Activated naive CD4-positive, alpha-beta T cell treated with anti-CD3 and anti-CD28 coated beads, Interleukin-2, amount 50 U/mL, for 16 hours (primary cell): Measurements from ENCODE around the gene HERPUD2.
A peak's percentile ranks its signal among the peaks of the same experiment; 100 is the strongest.
"Not testable (repeated sequence)": the region's sequence is repeated elsewhere in the genome, so short reads cannot be mapped to it uniquely, and the experiment has no call there.

Source experiments
- DNase-seq: peaks from one replicate; pipeline ENCODE4 v3.0.0-alpha.2; 2020

The HERPUD2 gene

DNA sequence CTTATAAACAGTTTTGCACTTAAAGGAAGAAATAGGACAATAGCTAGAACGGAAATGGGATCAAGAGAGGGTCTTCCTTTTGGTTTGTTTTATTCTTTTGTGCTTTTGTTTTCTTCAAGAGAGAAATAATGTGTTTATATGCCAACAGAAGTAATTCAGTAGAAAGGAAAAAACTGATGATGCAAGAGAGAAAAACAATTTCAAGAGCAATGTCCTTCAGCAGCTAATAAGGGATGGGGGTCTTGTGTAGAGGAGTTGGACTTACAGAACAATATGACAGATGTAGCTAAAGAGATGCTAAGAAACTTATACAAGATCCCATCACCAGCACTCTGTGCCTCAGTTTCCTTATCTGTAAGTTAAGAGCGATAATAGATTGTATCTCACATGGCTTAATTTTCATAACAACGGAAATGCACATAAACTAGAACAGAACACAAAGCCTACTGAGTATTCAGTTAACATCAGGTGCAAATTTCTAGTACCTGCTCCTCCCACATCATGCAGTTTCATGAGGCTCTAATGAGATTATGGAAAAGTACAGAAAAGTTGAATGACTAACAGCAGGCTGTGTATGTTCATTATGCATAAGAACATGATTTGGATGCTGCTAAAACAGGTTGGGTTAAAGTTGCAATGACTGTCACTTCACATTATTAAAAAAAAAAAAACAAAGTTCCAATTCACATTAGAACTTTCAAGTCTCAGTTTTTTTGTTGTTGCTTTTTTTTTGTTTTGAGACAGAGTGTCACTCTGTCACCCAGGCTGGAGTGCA, 17.2 kb downstream of the HERPUD2 start:
- DNase-seq = no peak

DNA sequence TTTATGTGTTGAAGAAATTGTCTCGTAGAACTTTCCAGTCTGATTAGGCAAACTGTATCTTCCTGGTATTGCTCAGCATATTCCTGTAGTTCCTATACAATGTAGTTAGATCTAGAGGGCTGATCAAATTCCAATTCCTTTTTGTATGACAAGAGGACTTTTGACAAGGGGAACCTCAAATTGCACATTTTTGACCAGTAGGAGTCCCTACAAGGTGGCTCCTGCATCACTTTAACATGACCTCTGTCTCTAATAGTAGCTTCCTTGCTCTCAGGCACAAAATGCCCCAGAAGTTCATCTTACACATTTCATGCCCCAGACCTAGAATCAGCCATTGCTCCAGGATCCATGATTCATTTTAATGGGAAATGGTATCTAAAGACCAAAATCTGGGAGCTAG, 18.7 kb downstream of the HERPUD2 start:
- DNase-seq = no peak

DNA sequence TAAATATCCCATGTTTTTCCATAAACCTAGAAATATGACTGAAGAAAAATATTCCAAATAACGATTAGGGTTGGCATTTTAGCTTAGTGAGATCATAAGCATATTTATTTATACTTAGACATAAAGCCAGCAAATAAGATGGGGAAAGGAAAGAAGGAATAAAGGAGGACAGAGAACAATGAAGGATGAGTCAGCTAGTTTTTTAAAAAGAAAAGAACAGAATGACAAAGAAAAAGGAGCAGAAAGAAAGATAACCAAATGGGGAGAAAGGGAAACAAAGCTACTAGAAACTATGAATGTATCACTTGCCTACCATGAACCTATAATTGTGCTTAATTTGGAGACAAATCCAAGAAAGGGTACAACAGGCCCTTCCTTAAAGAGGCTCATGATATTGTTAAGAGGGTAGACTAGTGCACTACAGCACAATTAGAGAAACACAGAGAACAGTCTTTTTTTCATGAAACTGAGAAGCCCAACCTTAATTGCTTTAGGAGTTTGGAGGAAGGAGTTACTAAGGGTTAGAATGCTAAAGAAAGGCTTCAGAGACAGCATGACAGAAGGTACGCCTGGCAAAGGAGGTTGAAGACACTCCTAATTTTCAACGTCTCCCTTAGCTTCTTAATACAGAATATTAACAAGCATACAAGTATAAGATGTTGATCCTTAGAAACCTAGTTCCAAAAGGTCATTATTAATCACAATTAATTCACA, 23.9 kb downstream of the HERPUD2 start:
- no peak for DNase-seq

DNA sequence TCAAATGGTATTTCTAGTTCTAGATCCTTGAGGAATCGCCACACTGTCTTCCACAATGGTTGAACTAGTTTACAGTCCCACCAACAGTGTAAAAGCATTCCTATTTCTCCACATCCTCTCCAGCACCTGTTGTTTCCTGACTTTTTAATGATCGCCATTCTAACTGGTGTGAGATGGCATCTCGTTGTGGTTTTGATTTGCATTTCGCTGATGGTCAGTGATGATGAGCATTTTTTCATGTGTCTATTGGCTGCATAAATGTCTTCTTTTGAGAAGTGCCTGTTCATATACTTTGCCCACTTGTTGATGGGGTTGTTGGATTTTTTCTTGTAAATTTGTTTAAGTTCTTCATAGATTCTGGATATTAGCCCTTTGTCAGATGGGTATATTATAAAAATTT, 34.5 kb downstream of the HERPUD2 start:
- DNase-seq = not testable (repeated sequence)

DNA sequence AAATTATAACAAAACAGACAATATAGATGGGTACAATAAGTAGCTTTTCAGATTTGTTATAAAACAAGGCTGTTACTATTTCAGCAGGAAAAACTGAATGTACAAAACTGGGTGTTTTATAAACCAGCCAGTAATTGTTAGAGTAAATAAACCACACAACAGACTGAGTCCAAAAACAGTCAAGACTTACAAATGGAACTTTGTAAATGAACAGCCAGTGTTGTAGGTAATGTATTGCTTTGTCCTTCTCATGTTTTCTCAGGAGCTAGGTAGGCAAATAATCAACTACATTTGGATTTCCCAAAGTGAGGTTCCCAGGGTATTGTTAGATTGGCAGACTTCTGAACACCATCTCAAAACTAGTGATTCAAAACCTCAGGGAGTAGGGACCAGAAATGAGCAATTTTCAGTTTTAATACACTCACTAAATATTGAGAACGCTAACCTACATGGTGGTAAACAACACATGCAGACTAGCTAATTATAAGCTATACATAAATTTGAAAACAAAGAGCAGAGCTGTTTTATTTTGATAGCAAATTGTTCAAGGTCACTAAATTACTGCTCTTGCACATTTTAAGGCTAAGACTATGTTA, 36.2 kb downstream of the HERPUD2 start:
- DNase-seq = no peak

DNA sequence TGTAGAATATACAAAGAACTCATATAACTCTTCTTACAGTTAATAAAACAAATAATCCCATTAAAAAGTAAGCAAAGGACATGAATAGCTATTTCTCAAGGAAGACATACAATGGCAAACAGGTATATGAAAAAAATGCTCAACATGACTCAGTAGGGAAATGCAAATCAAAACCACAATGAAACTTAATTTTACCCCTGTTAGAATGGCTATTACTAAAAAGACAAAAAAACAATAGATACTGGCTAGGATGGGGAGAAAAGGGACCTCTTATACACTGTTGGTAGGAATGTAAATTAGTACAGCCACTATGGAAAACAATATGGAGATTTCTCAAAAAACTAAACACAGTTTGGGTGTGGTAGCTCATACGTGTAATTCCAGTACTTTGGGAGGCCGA, 37.8 kb downstream of the HERPUD2 start:
- DNase-seq = no peak

DNA sequence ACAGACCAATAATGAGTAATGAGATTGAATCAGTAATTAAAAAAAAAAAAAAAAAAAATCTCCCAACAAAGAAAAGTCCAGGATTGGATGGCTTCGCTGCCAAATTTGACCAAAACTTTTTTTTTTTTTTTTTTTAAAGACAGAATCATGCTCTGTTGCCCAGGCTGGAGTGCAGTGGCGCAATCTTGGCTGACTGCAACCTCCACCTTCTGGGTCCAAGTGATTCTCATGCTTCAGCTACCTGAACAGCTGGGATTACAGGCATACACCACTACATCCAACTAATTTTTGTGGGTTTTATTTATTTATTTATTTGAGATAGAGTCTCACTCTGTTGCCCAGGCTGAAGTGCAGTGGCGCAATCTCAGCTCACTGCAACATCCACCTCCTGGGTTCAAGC, 40.4 kb downstream of the HERPUD2 start:
- not testable (repeated sequence) for DNase-seq

DNA sequence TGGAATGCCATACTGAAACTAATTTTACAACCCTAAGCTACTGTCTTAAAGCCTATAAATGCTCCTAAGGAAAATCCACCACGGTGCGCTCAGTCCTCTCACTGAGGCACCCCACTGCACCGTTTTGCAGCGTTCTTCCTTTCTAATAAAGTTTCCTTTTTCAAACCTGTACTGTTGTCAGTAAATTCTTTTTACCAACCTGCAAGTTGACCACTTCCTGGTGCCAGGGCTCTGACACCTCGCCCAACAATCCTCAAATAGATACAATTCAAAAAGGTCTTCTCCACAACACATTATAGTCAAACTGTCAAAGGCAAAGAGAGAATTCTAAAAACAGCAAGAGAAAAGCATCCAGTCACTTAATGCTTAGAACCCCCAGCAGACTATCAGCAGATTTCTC, 42.8 kb downstream of the HERPUD2 start:
- DNase-seq = no peak

DNA sequence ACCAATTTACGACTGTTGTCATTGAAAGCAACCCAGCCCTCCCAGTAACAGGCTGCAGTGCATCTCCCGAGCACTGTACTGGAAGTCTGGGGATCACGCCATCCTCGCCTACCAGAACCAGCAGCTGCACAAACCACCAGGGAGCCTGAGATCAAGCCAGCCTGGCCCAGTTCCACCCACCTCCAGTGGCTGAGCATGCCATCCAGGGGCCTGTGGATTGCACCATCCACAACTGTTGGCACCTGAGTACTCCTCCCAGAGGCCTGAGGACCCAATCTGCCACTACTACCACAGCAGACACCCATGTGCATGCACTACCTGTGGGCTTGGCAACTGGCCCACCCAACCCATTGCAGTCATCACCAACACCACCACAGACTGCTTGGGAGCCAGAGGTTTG, 44.2 kb downstream of the HERPUD2 start:
- no peak for DNase-seq

DNA sequence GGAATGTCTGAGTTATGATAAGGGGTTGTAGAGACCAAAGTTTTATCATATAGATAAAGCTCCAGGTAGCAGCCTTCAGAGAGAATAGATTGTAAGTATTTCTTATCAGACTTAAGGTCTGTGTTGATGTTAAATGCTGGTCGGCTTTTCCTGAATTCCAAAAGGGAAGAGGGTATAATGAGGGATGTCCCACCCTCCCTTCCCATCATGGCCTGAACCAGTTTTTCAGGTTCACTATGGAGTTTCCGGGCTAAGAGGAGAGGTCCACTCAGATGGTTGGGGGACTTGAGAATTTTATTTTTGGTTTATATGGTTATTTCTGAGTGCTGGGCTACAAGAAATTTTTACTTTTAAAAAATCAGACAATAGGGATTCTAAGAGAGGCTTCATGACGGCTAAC, 45.2 kb downstream of the HERPUD2 start:
- no peak for DNase-seq

DNA sequence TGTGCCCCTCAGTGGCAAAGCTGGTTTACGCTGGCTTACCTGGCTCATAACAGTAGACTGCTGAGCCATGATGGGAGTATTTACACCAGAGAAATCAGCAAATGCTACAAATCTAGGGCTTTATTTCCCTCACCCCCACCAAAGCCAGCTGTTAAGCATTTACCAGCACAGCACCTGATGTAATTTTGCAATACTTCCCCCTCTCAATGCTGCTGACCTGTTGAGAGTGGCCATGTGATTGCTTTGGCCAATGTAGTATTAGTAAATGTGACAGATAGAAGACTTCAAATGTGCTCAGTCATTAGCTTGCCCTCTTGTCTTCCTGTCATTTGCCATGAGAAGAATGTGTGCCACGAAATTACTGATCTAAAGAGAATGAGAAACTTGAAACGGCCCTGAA, 46.6 kb downstream of the HERPUD2 start:
- no peak for DNase-seq

DNA sequence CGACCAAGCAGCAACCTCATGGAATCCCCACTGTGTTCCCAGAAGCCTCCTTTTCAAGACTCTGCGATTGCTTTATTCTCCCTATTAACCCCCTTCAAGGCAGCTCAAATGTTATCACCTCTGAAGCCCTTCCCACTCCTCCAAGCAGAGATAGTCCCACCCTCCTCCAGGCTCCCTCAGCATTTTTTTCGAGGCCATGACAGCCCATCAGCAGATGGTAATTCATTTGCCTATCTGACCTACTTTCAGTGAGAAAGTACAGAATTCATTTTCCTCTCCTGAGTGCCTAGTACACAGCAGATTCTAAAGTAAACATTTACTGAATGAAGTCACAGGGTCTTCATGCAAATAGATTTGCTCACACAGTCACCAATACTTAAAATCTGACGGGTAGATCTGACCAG, 47.8 kb downstream of the HERPUD2 start:
- no peak for DNase-seq

DNA sequence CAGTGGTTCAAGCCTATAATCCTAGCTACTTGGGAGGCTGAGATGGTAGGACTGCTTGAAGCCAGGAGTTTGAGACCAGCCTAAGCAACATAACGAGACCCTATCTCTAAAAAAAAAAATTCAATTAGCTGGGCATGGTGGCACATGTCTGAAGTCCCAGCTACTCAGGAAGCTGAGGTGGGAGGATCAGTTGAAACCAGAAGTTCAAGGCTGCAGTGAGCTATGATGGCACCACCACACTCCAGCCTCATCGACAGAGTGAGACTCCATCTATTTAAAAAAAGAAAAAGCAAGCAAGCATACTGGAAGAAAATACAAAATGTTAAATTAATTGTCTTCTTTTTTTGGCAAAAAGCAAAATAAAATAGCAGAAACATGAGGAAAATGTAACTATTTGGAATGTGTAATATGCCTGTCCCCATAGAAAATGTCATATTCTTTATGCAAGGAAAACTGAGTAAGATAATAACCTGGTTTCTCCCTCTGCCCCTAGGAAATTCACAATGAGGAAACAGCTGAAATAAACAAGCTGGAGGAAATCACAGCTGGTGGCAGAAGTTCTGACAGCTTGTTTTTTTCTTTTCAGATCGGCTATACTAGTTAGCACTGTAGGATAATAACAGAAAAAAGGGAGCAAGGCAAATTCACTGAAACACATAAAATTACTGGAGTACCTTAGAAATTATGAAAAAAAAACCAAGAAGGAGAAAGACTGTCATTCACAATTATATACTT, 48.5 kb downstream of the HERPUD2 start:
- DNase-seq = no peak

DNA sequence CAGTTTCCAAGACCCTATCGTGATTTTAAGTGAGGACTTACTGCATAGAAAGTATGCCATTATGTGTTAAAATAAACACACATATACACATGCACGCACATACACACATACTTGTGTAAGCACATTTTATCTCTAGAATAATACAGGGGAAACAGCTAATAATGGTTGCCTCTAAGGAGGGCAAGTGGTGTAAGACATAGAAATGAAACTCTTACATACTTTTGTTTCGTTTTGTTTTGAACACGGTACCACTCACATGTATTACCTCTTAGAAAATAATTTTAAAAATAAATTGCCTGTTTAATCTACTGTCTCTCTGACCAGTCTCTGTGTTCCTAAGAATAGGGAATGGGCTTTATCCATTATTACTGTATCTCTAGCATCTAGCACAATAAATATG, 49.2 kb downstream of the HERPUD2 start:
- DNase-seq = no peak

DNA sequence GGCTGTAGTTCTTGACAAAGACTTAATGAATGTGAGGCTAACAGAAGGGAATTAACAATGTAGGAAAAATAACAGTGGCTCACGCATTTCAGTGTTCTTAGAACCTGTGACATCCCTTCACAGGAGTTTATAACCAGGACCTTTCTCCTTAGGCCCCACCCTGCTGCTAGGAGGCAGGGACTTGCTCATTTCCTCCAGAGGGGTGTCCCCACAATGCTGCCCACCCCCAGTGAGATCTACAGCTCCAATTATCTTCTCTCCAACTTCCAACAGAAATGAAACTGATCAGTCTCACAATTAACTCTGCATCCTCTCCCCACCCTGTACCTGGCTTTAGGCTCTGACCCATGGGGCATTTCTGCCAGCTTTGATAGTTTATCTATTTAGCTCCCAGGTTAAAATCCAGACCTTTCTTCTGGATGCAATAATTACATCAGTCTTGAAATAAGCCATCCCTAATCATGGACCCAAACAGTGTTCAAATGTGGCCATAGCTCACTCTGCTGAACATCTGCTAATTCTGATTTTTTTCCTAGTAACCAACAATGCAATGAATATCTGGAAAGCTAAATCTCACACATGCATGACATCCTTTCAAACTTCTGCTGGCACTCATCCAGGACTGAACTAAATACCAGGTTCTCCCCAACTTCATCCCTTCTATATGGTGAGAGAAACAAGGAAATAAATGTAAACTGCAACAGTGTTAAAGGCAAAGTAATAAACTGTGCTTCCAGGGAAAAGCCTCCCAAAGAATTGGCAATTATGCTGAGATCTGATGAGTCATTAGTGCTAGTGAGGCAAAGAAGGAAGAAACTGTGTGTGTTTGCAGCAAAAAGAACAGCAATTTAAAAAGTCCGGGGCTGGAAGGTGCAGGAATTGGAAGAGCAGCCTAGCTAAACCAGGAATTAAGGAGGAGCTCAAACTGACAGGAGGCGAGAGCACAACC, 64.6 kb downstream of the HERPUD2 start:
- DNase-seq = no peak

DNA sequence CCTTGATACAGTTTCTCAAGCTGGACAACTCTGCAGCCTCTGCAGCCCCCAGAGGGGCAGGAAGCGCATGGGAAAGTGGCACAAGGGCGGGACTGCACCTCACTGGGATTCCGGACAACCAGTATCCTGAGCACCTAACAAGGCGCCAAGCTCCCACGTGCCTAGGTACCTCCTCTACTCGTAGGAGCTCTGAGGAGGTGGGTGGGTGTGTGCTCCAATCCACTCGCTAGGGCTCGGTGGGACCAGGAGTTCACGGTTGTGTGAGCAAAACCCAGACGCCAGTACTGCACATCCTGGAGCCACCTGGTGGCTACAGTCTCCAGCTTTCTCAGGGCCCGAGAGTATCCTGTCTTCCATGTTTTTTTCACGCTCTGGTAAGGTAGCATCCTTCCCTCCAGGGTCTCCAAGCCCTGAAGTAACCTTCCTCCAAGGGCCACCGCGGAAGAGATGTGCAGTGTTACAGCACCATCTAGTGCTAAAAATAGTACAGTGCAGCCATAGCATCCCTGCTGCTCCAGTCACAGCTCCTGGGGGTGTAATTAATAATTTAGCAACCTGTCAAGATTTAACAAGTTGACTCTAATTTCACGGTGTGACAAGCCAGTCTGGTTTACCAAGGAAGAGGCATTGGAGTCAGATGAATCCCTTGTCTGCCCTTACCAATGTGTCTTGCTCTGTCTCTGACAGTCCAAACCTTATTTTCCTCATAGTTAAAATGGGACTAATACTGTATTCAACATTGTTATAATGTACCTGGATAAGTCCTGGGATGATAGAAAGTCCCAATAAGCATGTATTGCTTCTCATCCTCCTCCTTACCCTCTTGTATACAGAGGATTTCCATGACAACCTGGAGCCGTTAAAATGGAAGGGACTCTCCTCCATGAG, 70.4 kb downstream of the HERPUD2 start:
- peak; percentile 28 for DNase-seq

DNA sequence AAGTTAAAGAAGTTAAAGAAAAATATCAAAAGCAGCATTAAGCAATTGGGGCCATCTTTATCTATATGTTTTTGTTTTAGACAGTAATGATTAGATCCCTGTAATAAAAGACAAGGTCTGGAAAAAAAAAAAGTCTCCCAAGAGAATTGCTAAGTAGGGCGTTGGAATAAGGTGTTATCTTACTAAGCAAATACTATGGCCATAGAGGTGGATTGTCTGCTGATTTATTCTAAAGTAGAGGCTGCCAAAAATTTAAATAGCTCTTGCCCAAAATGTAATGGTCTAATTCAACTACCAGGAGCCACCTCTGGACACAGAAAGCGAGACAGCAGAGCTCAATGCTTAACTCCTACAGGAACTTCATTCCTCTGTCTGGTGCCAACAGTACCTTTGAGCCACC, 71.6 kb downstream of the HERPUD2 start:
- DNase-seq = no peak

DNA sequence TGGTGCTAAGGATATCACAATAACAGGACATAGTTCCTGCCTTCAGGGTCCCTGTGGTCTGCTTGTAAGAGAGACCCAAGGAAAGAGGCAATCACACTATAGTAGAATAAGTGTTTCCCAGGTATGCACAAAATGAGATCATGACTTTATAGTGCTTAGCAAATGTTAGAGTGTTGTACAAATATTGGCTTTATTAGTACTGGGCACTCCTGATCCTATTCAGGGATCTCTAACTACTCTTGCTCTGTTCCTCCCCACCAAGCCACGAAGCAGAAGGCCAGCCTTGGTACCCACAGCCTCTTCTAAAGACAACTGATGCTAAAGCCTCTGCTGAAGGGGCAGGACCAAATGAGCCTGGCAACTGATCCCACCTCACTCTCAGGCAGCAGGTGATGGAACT, 75.1 kb downstream of the HERPUD2 start:
- DNase-seq = no peak

DNA sequence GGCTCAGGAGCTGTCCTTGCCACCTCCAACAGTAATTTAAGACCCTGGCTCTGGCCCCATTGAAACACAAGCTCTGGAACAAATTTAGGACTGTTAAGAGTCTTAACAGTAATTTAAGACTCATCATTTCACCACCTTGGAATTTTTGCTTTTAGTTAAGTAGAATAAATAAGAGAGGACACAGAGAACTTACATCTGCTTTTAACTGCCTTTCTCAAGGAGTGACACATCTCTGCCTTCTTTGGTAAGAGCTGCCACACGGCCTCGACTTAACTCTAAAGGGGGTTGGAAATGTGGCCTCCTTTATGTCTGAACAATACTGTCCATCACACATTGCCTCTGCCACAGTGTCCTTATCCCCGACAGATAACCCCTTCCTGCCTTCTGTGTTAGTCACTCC, 77.9 kb downstream of the HERPUD2 start:
- no peak for DNase-seq

DNA sequence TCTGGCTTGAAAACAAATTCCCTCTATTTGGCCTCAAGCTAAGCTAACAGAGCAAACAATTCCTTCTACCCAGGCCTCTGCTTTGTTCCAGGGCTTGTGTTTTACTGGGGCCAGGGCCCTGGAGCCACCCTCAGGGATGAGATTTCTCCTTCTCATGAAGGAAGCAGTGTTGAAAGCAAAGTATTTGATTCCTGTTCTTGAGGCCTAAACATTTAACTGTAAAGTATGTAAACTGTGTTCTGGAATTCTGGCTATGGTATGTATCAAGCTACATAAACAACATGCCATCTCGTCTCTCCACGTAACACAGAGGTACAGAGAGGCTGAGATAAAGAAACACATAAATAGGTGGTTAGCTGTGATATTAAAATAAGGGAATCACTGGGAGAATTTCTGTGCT, 81.8 kb downstream of the HERPUD2 start:
- no peak for DNase-seq

DNA sequence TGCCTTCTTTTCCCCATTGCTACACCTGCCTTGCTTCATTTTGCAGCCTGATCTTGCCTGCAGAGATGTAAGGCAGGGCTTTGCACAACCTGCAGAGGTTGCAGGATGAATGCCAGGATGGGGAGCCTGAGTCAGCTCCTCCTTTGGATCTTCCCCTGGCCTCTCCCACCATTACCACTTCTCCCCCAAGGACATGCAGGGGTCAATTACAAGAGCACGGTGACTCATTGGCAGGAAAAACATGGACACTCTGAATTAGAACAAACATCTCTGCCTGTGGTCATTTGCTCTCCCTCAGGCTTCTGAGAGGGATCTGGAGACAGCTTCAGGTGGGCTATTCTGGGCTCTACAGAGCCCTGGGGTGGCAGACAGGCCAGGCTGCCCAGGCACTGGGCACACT, 89.2 kb downstream of the HERPUD2 start:
- no peak for DNase-seq
